Stimulated activated CD4-positive, alpha-beta T cell treated with anti-CD3 and anti-CD28 coated beads, TNF-alpha, amount 100 ng/mL, for 4 hours (primary cell): ENCODE data around the gene SSR4.

Experiments
- DNase-seq, 3 experiments: peaks; one replicate each; pipeline ENCODE4 v3.0.0-alpha.2; 2020; ENCODE audit warnings: low read depth in 3 of 3

SSR4 gene

GRCh38 chrX:153769158-153769864, 25.2 kb upstream of the SSR4 start:
- no peak for DNase-seq

DNA sequence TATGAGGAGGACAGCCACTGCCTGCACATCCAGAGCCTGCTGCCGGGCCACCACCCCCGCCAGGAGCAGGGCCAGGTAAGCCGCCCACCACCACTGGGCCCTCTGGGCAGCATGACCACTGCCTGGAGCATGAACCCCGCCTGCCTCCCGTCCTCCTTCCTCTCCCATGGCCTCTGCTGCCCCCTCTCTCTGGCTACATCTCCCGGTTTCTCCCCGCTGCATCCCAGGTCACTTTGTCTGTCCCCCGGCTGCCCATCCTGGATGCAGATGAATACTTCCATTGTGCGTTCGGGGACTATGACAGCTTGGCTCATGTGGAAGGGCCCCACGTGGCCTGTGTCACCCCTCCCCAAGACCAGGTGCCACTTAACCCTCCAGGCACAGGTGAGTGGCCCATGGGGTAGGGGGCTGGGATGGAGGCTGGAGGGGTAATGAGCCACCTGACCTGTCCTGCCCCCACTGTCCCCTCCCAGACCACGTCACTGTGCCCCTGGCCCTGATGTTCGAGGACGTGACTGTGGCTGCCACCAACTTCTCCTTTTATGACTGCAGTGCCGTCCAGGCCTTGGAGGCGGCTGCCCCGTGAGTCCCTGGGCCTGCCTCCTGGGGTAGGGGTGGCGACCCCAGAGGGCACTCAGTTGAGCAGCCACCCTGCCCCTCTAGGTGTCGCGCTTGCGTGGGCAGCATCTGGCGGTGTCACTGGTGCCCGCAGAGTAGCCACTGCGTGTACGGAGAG, 24.4 kb upstream of the SSR4 start:
- no peak for DNase-seq

GRCh38 chrX:153770601-153771414, 23.7 kb upstream of the SSR4 start:
- no peak for DNase-seq

DNA sequence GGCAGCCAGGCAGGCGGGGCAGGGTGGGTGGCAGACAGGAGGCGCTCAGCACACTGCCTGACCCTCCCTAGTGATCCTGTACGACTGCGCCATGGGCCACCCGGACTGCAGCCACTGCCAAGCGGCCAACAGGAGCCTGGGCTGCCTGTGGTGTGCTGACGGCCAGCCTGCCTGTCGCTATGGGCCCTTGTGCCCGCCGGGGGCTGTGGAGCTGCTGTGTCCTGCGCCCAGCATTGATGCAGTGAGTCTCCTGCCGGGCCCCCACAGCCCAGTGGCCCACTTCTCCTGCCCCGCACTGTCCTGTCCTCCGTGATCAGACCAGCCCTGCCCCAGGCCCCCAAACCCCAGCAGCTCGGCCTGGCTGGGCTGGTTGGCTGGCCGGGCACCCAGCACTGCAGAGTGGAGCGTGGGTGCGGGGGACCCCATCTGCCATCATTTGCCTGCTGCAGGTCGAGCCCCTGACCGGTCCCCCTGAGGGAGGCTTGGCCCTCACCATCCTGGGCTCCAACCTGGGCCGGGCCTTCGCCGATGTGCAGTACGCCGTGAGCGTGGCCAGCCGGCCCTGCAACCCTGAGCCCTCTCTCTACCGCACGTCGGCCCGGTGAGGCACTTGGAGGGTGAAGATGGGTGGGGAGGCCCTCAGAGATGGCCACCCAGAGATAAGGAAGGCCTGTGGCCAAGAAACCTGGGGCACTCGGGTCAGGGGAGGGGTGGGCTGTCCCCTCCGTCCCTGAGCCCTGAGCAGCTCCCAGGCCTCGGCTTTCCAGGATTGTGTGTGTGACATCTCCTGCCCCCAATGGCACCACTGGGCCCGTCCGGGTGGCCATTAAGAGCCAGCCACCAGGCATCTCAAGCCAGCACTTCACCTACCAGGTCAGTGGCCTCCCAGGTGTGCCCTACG, 22.8 kb upstream of the SSR4 start:
- no peak for DNase-seq

- DNase-seq = no peak
These were observed 21.9 kb upstream of the SSR4 start for GRCh38 chrX:153772316-153773217.

DNA sequence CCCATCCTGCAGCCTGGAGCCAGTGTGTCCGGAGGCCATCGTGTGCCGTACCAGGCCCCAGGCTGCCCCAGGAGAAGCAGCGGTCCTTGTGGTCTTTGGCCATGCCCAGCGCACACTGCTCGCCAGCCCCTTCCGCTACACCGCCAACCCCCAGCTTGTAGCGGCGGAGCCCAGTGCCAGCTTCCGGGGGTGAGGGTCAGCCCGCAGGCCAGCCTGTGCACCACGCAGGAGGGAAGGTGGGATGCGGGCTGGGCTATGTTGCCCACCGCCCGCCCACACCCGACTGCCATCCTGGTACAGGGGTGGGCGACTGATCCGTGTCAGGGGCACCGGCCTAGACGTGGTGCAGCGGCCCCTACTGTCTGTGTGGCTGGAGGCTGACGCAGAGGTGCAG, 21.3 kb upstream of the SSR4 start:
- no peak for DNase-seq

- no peak for DNase-seq
These were observed 20.5 kb upstream of the SSR4 start for GRCh38 chrX:153773741-153774575.

- DNase-seq = no peak
These were observed 19.7 kb upstream of the SSR4 start for GRCh38 chrX:153774576-153775292.

DNA sequence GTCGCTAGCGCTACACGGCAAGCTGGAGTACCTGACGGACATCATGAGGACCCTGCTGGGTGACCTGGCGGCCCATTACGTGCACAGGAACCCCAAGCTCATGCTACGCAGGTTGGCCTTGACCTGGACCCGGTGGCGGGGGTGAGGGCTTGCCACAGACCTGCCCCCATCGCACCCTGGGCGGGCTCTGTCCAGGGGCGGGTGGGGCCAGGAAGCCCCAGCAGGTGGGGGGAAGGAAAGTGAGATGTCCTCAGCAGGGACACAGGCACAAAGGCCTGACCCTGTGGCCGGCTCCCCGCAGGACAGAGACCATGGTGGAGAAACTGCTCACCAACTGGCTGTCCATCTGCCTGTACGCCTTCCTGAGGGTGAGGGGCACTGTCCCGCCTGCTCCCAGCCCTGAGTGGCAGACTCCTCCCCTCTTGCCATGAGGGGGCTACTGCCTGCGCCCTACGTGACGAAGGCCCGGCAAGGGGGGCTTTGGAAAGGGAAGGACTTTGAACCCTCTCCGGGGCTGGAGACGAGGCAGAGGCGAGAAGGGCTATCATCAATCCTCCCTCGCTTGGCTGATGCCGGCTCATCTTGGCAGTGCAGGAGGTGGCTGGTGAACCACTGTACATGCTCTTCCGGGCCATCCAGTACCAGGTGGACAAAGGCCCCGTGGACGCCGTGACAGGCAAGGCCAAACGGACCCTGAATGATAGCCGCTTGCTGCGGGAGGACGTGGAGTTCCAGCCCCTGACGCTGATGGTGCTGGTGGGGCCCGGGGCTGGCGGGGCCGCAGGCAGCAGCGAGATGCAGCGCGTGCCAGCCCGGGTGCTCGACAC, 19.0 kb upstream of the SSR4 start:
- no peak for DNase-seq

DNA sequence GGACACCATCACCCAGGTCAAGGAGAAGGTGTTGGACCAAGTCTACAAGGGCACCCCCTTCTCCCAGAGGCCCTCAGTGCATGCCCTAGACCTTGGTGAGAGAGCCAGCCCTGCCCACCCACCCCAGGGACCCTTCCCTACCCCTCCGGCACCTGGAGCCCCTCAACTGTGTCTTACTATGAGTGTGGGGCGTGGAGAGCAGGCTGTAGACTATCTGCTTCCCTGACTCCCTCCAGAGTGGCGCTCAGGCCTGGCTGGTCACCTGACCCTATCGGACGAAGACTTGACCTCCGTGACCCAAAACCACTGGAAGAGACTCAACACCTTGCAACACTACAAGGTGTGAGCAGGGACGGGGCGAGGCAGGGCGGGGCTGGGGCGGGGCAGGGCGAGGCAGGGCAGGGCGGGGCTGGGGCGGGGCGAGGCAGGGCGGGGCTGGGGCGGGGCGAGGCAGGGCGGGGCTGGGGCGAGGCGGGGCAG, 18.3 kb upstream of the SSR4 start:
- DNase-seq = no peak

DNA sequence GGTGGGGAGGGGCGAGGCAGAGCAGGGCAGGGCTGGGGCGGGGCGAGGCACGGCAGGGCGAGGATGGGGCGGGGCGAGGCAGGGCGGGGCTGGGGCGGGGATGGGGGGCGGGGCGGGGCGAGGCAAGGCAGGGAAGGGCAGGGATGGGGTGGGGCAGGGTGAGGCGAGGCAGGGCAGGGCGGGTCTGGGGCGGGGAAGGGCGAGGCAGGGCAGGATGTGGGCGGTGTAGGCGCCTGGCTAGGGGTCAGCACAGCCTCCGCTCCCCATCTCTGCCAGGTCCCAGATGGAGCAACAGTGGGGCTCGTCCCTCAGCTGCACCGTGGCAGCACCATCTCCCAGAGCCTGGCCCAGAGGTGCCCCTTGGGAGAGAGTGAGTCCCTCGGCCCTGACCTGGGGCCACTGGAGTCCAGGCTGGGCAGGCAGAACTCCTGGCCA, 17.8 kb upstream of the SSR4 start:
- DNase-seq = no peak

DNA sequence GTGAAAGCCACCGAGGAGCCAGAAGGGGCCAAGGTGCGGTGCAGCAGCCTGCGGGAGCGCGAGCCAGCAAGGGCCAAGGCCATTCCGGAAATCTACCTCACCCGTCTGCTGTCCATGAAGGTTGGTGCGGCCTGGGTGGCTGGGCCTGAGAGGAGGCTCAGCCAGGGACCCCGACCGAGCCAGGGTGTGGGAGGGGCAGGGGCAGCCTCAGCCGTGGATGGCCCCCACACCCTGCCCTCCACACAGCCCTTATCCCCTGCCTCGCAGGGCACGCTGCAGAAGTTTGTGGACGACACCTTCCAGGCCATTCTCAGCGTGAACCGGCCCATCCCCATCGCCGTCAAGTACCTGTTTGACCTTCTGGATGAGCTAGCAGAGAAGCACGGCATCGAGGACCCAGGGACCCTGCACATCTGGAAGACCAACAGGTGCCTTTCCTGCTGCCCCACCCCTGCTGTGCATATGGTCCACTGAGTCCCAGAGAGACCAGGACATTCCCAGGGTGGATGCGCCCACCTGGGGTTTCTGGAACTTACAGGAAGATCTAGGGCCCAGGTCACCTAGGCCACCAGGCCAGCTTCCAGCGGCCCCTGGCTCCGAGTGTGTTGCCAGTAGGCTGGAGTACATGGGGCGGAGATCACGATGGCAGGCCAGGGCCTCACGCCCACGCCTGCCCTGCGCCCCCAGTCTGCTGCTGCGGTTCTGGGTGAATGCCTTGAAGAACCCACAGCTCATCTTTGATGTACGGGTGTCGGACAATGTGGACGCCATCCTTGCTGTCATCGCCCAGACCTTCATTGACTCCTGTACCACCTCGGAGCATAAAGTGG, 17.0 kb upstream of the SSR4 start:
- no peak for DNase-seq

- no peak for DNase-seq
These were observed 16.3 kb upstream of the SSR4 start for GRCh38 chrX:153778181-153778580.

GRCh38 chrX:153778684-153779101, 15.8 kb upstream of the SSR4 start:
- DNase-seq = no peak

- no peak for DNase-seq
These were observed 14.4 kb upstream of the SSR4 start for GRCh38 chrX:153779891-153780677.
